ENCODE data around the gene STYK1. TPM values are rescaled to one million over a fixed set of nuclear protein-coding genes. Genes with fewer than 3 reads are reported as not detected.

The STYK1 gene
- total and polyA plus RNA-seq, 9 of the 15 experiments (the other 6 are each of a cell fraction or from before 2014, with no cell fraction given) = 0.31 to 1.8 (median 0.64) TPM

DNA sequence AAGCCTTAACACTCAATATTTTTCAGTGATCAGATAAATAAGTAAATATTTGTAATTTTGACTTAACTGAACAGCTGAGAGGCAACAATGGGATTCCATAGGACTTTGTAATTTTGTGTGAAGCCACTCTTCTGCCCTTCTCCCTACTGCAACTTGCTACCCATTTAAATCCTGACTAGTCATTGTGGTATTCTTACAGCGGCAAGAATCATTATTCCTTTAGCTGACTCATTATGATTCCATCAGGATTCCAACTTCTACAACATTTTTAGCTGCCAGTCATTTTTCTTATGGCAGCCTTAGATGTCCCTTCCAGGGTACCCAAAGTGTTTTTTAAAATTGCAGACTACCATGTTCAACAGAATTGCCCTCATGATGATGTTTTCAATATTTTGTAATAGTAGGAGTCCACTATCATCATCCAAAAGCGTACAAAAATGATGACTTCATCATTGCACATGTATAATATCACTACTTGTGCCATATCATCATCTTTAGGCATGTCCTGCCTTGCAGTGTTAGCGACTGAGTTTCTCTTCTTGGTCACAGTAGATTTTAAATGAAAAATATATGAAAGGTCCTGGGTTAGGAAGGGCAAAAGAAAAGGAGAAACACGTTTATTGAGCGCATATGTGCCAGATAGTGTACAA, 55.4 kb downstream of the STYK1 start (continued):
- TF ChIP-seq, protein P1, sequence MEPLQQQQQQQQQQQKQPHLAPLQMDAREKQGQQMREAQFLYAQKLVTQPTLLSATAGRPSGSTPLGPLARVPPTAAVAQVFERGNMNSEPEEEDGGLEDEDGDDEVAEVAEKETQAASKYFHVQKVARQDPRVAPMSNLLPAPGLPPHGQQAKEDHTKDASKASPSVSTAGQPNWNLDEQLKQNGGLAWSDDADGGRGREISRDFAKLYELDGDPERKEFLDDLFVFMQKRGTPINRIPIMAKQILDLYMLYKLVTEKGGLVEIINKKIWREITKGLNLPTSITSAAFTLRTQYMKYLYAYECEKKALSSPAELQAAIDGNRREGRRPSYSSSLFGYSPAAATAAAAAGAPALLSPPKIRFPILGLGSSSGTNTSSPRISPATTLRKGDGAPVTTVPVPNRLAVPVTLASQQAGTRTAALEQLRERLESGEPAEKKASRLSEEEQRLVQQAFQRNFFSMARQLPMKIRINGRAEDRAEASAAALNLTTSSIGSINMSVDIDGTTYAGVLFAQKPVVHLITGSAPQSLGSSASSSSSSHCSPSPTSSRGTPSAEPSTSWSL (CRISPR knock-in tag; IDR thresholded peaks at IDR 0.05; ENCODE audit: borderline replicate concordance) = no peak
- TF ChIP-seq PCBP2 (IDR thresholded peaks at IDR 0.05; ENCODE audit: low read depth, low read length, poor library complexity, severe bottlenecking) = no peak
- TF ChIP-seq ESRRA (IDR thresholded peaks at IDR 0.05; ENCODE audit: borderline replicate concordance, low read depth) = peak; percentile 54; the same call in 1 of the 2 replicates
- no peak for TF ChIP-seq RCOR1 (IDR thresholded peaks at IDR 0.05; ENCODE audit: borderline replicate concordance in 1 of 2, low read depth in 2 of 2, low read length in 2 of 2)
- no peak for TF ChIP-seq ZNF644 (tag; IDR thresholded peaks at IDR 0.05; ENCODE audit: low read depth)
- no peak for TF ChIP-seq ZNF133 (CRISPR knock-in tag; IDR thresholded peaks at IDR 0.05)
- TF ChIP-seq, protein P2, sequence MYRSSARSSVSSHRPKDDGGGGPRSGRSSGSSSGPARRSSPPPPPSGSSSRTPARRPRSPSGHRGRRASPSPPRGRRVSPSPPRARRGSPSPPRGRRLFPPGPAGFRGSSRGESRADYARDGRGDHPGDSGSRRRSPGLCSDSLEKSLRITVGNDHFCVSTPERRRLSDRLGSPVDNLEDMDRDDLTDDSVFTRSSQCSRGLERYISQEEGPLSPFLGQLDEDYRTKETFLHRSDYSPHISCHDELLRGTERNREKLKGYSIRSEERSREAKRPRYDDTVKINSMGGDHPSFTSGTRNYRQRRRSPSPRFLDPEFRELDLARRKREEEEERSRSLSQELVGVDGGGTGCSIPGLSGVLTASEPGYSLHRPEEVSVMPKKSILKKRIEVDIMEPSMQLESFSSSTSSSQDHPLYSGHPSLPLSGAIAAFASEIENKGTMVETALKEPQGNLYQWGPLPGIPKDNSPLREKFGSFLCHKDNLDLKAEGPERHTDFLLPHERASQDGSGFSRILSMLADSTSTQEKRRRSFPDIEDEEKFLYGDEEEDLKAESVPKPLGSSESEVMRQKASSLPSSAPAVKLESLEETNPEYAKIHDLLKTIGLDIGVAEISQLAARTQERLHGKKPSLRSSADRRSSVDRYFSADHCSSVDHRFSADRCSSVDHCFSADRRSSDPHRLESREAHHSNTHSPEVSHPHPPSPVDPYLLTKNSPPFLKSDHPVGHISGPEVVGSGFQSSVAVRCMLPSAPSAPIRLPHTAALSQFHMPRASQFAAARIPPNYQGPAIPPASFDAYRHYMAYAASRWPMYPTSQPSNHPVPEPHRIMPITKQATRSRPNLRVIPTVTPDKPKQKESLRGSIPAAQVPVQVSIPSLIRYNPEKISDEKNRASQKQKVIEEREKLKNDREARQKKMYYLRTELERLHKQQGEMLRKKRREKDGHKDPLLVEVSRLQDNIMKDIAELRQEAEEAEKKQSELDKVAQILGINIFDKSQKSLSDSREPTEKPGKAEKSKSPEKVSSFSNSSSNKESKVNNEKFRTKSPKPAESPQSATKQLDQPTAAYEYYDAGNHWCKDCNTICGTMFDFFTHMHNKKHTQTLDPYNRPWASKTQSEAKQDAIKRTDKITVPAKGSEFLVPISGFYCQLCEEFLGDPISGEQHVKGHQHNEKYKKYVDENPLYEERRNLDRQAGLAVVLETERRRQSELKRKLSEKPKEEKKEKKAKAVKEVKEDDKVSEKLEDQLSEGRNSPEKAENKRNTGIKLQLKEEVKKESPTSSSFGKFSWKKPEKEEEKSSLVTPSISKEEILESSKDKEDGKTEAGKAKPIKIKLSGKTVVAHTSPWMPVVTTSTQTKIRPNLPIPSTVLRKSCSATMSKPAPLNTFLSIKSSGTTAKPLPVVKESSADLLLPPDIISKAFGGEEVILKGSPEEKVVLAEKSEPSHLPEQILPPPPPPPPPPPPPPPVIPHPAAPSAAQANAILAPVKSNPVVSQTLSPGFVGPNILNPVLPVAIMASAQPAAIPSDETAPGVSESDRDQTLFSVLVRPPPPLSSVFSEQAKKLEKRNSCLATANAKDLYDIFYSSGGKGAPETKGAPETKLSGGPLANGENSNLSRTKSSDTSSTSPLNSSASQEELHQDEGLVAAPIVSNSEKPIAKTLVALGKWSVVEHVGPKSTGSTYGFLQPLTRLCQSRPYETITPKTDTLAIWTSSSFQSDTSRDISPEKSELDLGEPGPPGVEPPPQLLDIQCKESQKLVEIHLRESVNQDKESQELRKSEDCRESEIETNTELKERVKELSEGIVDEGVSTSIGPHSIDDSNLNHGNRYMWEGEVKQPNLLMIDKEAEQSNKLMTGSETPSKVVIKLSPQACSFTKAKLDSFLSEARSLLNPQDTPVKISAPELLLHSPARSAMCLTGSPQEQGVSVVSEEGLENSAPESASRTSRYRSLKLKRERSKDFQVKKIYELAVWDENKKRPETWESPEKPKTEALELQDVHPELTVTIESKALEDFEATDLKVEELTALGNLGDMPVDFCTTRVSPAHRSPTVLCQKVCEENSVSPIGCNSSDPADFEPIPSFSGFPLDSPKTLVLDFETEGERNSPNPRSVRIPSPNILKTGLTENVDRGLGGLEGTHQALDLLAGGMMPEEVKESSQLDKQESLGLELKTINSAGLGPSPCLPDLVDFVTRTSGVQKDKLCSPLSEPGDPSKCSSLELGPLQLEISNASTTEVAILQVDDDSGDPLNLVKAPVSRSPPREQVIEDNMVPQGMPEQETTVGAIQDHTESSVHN (IDR thresholded peaks at IDR 0.05; ENCODE audit: borderline replicate concordance in 1 of 2, low read depth in 1 of 2) = peak in 1 of 2 experiments; percentile 27; a peak in 1 of 4 replicates
- TF ChIP-seq, protein P3, sequence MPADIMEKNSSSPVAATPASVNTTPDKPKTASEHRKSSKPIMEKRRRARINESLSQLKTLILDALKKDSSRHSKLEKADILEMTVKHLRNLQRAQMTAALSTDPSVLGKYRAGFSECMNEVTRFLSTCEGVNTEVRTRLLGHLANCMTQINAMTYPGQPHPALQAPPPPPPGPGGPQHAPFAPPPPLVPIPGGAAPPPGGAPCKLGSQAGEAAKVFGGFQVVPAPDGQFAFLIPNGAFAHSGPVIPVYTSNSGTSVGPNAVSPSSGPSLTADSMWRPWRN (IDR thresholded peaks at IDR 0.05; ENCODE audit: low read depth) = no peak
- TF ChIP-seq STAT5B (CRISPR knock-in tag; IDR thresholded peaks at IDR 0.05) = no peak
- no peak for TF ChIP-seq ILF3 (IDR thresholded peaks at IDR 0.05; ENCODE audit: borderline replicate concordance)
- TF ChIP-seq TOE1 (IDR thresholded peaks at IDR 0.05; ENCODE audit: borderline replicate concordance) = no peak
- TF ChIP-seq TOE1 (CRISPR knock-in tag; IDR thresholded peaks at IDR 0.05; ENCODE audit: borderline replicate concordance, low read depth) = no peak
- no peak for TF ChIP-seq PML (IDR thresholded peaks at IDR 0.05; ENCODE audit: low read length)

All from K562 (cell line).